ENCODE results near the gene IRX6. TPM values are rescaled to one million over a fixed set of nuclear protein-coding genes. Genes with fewer than 3 reads are reported as not detected.

IRX6 gene
- total RNA-seq, 1 donor from 2014 or later, result 0.17 TPM

- no peak for DNase-seq (ENCODE audit: low spot score)
Measured at GRCh38 chr16:55367866-55368603, 44.0 kb downstream of the IRX6 start.

GRCh38 chr16:55369151-55369550, 45.1 kb downstream of the IRX6 start:
- DNase-seq (ENCODE audit: low spot score), result no peak

DNA sequence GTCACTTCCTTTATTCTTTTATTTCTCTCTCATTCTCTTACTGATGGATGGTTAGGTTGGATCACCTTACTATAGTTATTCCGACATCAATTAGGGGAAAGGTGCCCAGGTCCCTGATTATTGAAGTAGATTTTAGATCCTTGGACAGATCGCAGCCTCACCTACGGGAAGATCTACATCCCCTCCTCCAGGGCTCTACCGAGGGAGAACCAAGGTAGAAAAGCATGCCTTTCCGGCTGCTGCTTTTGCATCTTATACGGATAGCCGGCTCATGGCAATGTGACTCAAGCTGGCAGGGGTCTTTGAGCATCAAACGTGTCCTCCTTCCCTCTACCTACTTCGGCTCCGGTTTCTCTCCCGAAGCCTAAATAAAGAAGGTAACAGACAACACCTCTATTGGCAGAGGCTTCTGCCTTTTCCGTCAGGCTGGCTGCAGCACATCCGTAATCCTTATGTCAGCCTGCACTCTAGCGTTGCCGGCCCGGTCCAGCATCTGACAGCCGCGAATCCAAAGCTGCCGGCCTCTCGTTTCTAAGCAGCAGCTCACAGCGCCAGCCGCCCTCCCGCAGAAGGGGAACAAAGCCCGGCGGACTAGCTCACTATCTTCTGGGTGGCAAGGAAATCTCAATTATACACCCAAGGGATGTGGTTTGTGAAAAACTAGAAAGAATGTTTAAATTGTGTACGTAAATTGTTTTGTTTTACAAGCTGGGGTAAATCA, 46.9 kb downstream of the IRX6 start:
- DNase-seq (ENCODE audit: low spot score), result peak; percentile 68

DNA sequence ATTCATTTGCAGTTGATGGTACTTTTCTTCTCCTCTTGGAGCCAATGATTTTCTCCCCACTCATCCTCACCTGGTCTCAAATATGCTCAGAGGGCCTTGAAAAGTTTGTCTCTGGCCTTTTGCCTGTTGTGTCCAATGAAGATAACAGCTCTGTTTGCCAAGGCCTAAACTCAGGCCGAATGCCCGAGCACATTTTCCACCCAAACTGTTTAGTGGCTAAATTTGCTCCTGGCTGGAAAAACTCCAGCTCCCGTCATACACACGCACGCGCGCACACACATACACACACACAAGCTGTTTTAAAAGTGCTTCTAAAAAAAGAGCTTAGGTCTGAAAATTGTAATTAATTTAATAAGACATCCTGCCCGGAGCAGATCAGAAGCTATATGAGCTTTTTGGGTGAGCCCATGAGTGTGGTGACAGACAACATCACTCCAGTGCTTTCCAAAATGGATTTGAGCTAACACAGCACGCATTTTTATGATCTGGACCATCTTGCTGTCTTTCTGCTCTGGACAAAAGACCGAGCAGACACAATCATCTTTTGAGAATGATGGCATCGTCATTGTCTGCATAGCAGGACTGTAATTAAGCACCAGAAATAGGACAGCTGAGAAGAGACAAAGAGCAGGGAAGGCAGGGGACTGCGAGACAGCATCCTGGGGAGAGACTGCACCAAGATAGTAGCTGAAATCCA, 48.9 kb downstream of the IRX6 start:
- no peak for DNase-seq (ENCODE audit: low spot score)

GRCh38 chr16:55373489-55373832, 49.5 kb downstream of the IRX6 start:
- no peak for DNase-seq (ENCODE audit: low spot score)

DNA sequence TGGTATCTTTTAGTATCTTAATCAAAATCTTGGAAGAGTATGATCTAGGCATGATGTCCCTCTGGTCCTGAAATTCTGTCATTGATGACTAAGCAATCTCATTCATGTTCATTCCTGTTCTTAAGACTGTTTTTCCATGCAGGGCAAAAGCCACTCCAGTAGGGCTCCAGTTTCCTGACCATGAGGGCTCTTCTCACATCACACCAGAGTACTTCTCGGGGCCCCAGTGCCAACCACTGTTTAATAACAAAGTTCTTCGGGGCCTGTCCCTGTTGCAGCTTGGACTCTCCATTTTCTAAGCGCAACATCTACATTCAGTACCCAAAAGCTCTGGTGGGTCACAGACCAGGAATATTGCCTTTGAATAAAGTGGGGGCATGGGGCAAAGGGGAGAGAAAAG, 52.0 kb downstream of the IRX6 start:
- no peak for DNase-seq (ENCODE audit: low spot score)

DNA sequence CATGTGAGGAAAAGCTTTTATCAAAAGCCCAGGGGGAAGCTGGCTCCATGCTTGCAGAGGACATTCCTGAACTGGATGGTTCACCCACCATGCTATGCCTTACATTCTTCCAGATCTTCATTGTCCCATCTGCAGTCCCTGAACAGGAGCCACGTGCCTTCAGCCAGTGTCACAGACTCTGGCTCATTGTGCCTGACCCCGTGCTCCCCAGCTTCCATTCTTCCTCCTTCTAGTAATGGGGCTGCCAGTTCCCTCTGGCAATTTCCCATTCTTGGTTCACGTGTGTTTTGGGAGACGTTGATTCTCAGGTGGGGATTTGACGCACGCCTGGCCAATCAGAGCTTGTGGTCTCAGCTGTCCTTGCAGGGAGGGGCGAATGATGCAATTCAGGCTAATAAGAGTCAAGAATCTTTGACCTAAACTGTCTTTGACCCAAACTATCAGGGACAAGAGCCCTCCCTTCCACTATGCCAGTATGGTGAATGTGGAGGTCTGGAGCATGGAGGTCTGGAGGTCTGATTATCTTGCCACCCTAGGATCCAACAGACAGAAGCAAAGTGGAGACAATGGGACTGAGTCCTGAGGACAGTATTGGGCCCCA, 52.7 kb downstream of the IRX6 start:
- DNase-seq (ENCODE audit: low spot score), result no peak

- no peak for DNase-seq (ENCODE audit: low spot score)
Measured at GRCh38 chr16:55377840-55378239, 53.8 kb downstream of the IRX6 start.

DNA sequence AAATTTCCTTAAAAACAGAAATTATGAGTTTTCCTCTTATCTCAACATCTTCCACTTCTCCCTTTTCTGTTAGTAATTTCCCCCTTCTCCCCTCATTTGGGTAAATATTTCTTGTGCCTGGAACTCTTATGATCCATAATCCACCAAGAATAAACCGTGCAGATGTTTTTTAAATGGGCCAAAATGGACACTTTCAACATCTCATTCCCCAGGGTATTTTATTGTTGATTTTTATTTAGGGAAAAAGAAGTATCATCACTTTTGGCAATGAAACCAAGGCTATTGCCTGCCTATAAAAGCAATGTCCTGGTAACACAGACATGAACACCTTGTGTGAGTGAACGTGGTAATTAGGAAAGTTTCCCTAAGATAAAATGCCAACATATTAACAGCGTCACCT, 54.6 kb downstream of the IRX6 start:
- no peak for DNase-seq (ENCODE audit: low spot score)

GRCh38 chr16:55379371-55379770, 55.4 kb downstream of the IRX6 start:
- DNase-seq (ENCODE audit: low spot score), result no peak

- no peak for DNase-seq (ENCODE audit: low spot score)
Measured at GRCh38 chr16:55379876-55380390, 55.9 kb downstream of the IRX6 start.

Other genes with a start within 250 kb of the IRX6 start
- gene MMP2, start 155.0 kb downstream of the IRX6 start, total RNA-seq, result 264 TPM
- 15.8 TPM for gene LPCAT2, start 184.9 kb downstream of the IRX6 start, total RNA-seq
- gene CAPNS2, start 242.5 kb downstream of the IRX6 start, total RNA-seq, result 0.55 TPM

All from mucosa of gallbladder (tissue), 1 donor.